Measurements from ENCODE around the gene ZMYND19.
"Not testable (repeated sequence)": the region's sequence is repeated elsewhere in the genome, so short reads cannot be mapped to it uniquely, and the experiment has no call there.

ZMYND19 gene

GRCh38 chr9:137553654-137554053 lies 36.7 kb downstream of the ZMYND19 start:
- not testable (repeated sequence) for DNase-seq

GRCh38 chr9:137552022-137552768 lies 38.1 kb downstream of the ZMYND19 start:
- DNase-seq, result no peak

- peak; percentile 81 to 88 for DNase-seq
Observed at GRCh38 chr9:137551264-137552021, 38.9 kb downstream of the ZMYND19 start, which contains the start of gene MRPL41. TSS of gene MRPL41 (plus strand) at chr9:137551879. CDS start at chr9:137552082, 203 bp downstream.

GRCh38 chr9:137550958-137551263 lies 39.4 kb downstream of the ZMYND19 start:
- DNase-seq, result not testable (repeated sequence)

GRCh38 chr9:137550231-137550621 lies 40.1 kb downstream of the ZMYND19 start, which contains the start of gene PNPLA7:
TSS of gene PNPLA7 (minus strand) at chr9:137550402. CDS start at chr9:137550197, 205 bp downstream.
- peak; percentile 72 to 73 for DNase-seq

- DNase-seq, result no peak
Observed at GRCh38 chr9:137547687-137548543, 42.4 kb downstream of the ZMYND19 start.

GRCh38 chr9:137545123-137545522 lies 45.2 kb downstream of the ZMYND19 start:
- no peak for DNase-seq

- peak; percentile 52 to 60 for DNase-seq
Observed at GRCh38 chr9:137544176-137544760, 46.0 kb downstream of the ZMYND19 start.

- no peak for DNase-seq
Observed at GRCh38 chr9:137543237-137543963, 46.9 kb downstream of the ZMYND19 start.

- no peak for DNase-seq
Observed at GRCh38 chr9:137542486-137542885, 47.8 kb downstream of the ZMYND19 start.

- DNase-seq, result no peak
Observed at GRCh38 chr9:137540536-137540935, 49.8 kb downstream of the ZMYND19 start.

GRCh38 chr9:137538058-137538457 lies 52.3 kb downstream of the ZMYND19 start:
- DNase-seq, result no peak

GRCh38 chr9:137536594-137537131 lies 53.6 kb downstream of the ZMYND19 start:
- DNase-seq, result peak in 1 of 2 donors; percentile 7

- no peak for DNase-seq
Observed at GRCh38 chr9:137535120-137535428, 55.2 kb downstream of the ZMYND19 start.

GRCh38 chr9:137534256-137535119 lies 55.8 kb downstream of the ZMYND19 start:
- peak; percentile 46 to 70 for DNase-seq

GRCh38 chr9:137532891-137533468 lies 57.3 kb downstream of the ZMYND19 start:
- DNase-seq, result not testable (repeated sequence)

Measured in inflammatory macrophage treated with lipopolysaccharide for 1 hour (primary cell).